NK-92 (cell line): ENCODE data around the gene BCAS3.

Experiments
- DNase-seq: peaks from one replicate; lab custom pipeline; 2025; ENCODE audit not compliant: unreplicated experiment; lab: John Stamatoyannopoulos, UW

Gene BCAS3

GRCh38 chr17:61371606-61372005, 694.0 kb downstream of the BCAS3 start:
- DNase-seq = no peak

GRCh38 chr17:61372436-61372835, 694.8 kb downstream of the BCAS3 start:
- DNase-seq = no peak

GRCh38 chr17:61376931-61377838, 699.5 kb downstream of the BCAS3 start:
- no peak for DNase-seq

- no peak for DNase-seq
Measured at GRCh38 chr17:61378658-61379456, 701.2 kb downstream of the BCAS3 start.

- no peak for DNase-seq
Measured at GRCh38 chr17:61379457-61380216, 702.0 kb downstream of the BCAS3 start.

GRCh38 chr17:61380217-61380835, 702.7 kb downstream of the BCAS3 start:
- DNase-seq = no peak

- DNase-seq = no peak
Measured at GRCh38 chr17:61380836-61381525, 703.3 kb downstream of the BCAS3 start.

- no peak for DNase-seq
Measured at GRCh38 chr17:61381537-61381936, 703.9 kb downstream of the BCAS3 start.

GRCh38 chr17:61382796-61383688, 705.4 kb downstream of the BCAS3 start:
- no peak for DNase-seq

GRCh38 chr17:61383689-61384201, 706.1 kb downstream of the BCAS3 start:
- DNase-seq = no peak

GRCh38 chr17:61384354-61384691, 706.7 kb downstream of the BCAS3 start:
- DNase-seq = no peak

GRCh38 chr17:61384692-61385576, 707.3 kb downstream of the BCAS3 start:
- no peak for DNase-seq

GRCh38 chr17:61385577-61386236, 708.1 kb downstream of the BCAS3 start:
- no peak for DNase-seq

- DNase-seq = no peak
Measured at GRCh38 chr17:61386251-61386650, 708.6 kb downstream of the BCAS3 start.

GRCh38 chr17:61387011-61387410, 709.4 kb downstream of the BCAS3 start:
- DNase-seq = no peak

- DNase-seq = no peak
Measured at GRCh38 chr17:61387511-61388305, 710.1 kb downstream of the BCAS3 start.
